ENCODE measurements around the gene ESF1.

ESF1 gene, protein sequence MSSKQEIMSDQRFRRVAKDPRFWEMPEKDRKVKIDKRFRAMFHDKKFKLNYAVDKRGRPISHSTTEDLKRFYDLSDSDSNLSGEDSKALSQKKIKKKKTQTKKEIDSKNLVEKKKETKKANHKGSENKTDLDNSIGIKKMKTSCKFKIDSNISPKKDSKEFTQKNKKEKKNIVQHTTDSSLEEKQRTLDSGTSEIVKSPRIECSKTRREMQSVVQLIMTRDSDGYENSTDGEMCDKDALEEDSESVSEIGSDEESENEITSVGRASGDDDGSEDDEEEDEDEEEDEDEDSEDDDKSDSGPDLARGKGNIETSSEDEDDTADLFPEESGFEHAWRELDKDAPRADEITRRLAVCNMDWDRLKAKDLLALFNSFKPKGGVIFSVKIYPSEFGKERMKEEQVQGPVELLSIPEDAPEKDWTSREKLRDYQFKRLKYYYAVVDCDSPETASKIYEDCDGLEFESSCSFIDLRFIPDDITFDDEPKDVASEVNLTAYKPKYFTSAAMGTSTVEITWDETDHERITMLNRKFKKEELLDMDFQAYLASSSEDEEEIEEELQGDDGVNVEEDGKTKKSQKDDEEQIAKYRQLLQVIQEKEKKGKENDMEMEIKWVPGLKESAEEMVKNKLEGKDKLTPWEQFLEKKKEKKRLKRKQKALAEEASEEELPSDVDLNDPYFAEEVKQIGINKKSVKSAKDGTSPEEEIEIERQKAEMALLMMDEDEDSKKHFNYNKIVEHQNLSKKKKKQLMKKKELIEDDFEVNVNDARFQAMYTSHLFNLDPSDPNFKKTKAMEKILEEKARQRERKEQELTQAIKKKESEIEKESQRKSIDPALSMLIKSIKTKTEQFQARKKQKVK

DNA sequence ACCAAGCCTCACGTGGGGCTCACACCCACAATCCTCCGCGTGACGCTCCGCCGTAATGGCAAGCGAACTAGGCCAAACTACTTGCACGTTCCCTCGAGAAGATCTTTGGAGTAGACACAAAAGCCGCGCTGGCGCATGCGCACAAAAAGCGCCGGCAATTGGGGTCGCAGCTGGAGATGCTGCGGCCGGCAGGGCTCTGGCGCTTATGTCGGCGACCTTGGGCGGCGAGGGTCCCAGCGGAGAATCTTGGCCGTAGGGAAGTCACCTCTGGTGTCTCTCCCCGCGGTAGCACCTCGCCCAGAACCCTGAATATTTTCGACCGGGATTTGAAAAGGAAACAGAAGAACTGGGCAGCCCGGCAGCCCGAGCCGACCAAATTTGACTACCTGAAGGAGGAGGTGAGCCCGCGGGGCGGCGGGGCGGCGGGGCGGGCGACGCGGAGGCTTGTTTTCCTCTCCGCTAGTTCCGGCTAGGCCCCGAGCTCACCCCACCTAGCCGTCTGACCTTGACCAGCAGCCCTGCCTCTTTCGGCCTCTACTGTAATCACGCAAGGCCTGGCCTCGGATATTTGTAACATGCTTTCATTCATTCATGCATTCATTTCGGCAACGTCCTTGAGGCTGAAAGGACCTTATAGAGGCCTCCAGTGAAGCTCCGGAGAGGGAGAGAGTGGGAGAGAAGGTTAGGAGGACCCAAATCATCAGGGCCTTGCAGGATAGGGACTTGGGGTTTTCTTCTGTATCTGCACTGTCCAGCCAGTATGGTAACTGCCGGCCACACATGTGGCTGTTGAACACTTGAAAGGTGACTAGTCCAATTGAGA lies at the start of gene ESF1, which contains the start of gene NDUFAF5:
Gene ESF1 (minus strand): TSS at position 27 of the 823 bp plus-strand sequence. CDS start 1,779 bp downstream, outside the sequence.
Gene NDUFAF5 (plus strand): TSS at position 136 of the 823 bp plus-strand sequence. CDS start 41 bp downstream, at position 177.
- DNase-seq = peak; percentile 91

- DNase-seq = no peak
Measured at GRCh38 chr20:13831476-13831875, 46.8 kb upstream of the ESF1 start.

- no peak for DNase-seq
Measured at GRCh38 chr20:13825465-13825864, 40.7 kb upstream of the ESF1 start.

GRCh38 chr20:13824459-13824858 lies 39.7 kb upstream of the ESF1 start:
- DNase-seq = no peak

GRCh38 chr20:13822459-13822858 lies 37.7 kb upstream of the ESF1 start:
- no peak for DNase-seq

- DNase-seq = no peak
Measured at GRCh38 chr20:13821876-13822275, 37.2 kb upstream of the ESF1 start.

DNA sequence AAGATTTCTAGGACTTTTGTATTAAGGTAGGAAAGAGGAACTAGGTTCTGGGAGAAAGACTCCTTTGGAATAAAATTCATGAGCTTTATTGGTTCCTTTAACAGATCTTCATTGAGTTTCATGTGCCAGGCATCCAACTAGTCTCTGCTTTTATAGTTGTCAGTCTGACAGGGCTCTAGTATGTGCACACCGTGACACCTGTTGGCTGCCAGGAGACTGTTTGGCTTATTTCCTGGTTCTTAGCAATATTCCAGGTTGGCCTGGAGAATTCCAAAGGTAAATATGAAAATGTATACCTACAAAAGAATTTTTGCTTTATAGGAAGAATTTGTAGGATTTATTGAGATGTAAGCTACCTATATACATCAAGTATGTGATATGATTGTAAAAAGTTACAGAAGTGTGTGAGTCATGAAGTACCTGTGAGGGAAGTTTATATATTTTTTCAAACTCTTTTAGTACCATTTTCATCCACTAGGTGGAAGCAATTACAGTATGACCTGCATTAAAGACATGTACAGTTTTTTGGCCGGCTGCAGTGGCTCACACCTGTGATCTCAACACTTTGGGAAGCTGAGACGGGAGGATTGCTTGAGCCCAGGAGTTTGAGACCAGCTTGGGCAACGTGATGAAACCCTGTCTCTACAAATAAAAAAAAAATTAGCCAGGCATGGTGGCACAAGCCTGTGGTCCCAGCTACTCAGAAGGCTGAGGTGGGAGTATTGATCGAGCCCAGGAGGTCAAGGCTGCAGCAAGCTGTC lies 35.3 kb upstream of the ESF1 start:
- peak; percentile 7 for DNase-seq

DNA sequence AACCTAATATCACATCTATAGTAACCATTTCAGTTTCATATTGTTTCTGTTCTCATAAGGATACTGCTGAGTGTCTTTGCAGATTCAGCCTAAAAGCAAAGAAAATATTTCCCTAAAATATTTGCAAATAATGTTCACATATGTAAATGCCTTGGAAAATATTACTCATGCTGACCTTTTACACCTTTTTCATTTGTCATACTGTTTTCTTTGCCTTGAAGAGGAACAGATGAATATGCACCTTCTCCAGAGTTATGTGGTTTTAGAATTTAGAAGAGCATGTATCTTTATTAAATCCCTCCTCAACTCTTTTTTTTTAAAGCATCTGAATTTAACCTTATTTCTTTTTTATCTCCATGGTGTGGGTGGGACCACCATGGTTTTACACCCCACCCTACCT lies 32.6 kb upstream of the ESF1 start:
- no peak for DNase-seq

DNA sequence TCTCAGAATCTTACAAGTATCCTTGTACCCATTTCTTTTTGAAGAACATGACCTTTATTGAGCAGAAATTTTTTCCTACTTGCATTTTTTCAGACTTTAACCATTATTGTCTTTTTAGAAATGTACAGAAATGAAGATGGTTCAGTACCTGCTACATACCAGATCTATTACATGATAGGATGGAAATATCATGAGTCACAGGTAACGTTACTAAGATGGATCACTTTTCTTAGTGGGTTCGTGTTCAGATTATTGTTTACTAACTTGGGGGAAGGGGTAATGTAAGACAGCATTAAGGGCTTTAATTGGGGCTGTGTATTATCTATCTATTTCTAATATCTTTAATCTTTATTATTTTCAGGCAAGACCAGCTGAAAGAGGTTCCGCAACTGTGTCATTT lies 32.0 kb upstream of the ESF1 start:
- DNase-seq = no peak

DNA sequence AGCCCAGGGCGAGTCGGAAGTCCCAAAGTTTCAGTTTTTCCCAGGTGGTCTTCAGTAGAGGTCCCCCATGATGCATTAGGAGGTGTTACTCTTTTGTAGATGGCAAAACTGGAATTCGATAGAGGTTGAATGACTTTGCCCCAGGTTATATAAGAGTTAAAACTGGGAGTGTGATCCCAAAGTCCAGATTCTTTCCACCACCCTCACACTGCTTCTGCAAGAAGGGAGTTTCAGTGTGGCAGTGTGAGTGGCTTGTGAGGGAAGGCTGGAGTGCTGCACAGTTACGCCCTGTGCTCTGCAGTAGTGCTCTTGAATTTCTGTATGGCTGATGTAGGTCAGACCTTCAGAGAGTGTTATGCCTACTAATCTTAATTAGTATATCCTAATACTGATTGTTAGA lies 30.0 kb upstream of the ESF1 start:
- no peak for DNase-seq

DNA sequence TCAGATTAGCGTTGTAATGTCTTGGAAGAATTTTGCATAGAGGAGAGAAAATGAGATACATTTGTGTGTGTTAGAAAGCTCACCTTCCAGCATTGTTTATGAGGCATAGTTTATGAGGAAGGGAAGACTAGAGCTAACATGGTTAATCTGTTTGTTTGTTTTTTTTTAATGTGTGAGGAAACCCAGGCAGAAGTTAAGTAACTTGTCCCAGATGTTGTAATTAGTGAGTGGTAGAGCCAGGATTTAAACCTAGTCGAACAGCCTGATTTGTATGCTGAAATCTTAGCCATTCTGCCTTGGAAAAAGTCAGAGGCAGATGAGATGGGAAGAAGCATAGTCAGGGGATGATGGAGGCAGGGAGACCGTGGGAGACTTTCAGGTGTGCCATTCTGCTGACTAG lies 29.2 kb upstream of the ESF1 start:
- no peak for DNase-seq

DNA sequence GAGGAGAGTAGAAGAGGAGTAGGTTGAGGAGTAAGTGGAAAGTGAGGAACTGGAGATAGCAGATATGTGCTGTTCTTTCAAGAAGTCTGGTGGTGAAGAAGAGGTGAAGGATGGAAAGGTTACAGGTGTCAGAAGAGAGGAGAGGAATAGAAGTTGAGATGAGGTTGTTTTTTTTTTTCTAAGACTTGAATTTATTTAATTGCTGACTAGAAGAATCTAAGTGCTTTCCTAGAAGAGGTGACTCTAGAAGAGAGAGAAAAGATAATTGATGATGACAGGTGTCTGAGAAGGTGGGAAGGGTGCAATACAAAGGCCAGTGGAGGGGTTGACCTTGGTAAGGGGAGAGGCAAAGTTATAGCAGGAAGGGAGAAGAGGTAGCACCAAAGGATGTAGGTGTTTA lies 25.7 kb upstream of the ESF1 start:
- DNase-seq = no peak

GRCh38 chr20:13809855-13810254 lies 25.1 kb upstream of the ESF1 start:
- DNase-seq = no peak

DNA sequence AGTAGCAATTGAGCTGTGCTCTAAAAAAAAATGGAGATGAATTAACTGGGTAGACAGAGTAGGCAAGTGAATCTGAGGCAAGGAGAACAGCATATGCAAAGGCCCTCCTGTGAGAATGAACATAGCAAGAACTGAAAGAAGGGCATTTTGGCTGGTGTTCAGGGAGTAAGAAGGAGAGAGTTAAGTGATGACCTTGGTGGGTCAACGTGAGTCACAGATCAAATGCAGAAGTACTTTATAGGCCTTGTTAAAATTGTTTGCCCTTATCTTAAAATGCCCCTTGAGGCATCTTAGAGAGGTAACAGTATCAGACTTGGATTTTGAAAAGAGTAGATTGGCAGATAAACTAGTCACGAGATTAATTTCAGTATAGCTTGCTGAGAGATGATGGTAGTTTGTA lies 24.7 kb upstream of the ESF1 start:
- DNase-seq = no peak

- no peak for DNase-seq
Measured at GRCh38 chr20:13800728-13801134, 16.0 kb upstream of the ESF1 start.

- no peak for DNase-seq
Measured at GRCh38 chr20:13799974-13800373, 15.3 kb upstream of the ESF1 start.

DNA sequence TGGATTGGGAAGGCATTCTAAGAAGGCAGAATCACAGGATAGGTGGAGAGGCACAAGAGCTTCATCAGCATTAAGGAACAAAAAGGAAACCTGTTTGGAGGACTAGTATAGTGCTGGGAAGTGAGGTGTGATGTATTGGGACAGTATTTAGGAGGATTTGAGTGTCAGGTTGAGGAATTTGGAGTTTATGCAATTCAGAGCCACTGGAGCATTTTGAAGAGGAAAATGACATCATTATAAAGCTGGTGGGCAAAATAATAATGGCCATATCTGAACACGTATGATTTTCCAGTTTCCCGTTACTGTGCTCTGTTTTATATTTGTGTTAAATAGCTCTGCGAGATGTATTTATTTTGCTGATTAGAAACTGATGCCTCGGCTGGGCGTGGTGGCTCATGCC lies 14.3 kb upstream of the ESF1 start:
- no peak for DNase-seq

GRCh38 chr20:13794667-13795066 lies 9.9 kb upstream of the ESF1 start:
- no peak for DNase-seq

- no peak for DNase-seq
Measured at GRCh38 chr20:13793001-13793400, 8.3 kb upstream of the ESF1 start.

GRCh38 chr20:13791540-13792459 lies 7.1 kb upstream of the ESF1 start:
- DNase-seq = no peak

- DNase-seq = no peak
Measured at GRCh38 chr20:13790708-13791107, 6.0 kb upstream of the ESF1 start.

All from CD4-positive, alpha-beta T cell treated with Interleukin-6 for 4 hours (primary cell).